22Rv1 (cell line): Measurements from ENCODE around the gene CALML5.

Source experiments
- CTCF ChIP-seq: fragments of 450-650 bp; IDR thresholded peaks from 2 replicates; pipeline ENCODE4 v1.5.1; 2017; ENCODE audit warnings: mild to moderate bottlenecking
- ZFX ChIP-seq: fragments of 450-650 bp; IDR thresholded peaks from 2 replicates; pipeline ENCODE4 v1.6.1; 2017; ENCODE audit warnings: antibody characterized with exemption, borderline replicate concordance

- TF ChIP-seq CTCF (no peak), ZFX (no peak)
These were observed 12.5 kb downstream of the CALML5 start for GRCh38 chr10:5486853-5487235.
